Vagina (tissue), 2 donors: ENCODE results near the gene ATP5F1E. TPM values are rescaled to one million over a fixed set of nuclear protein-coding genes. Genes with fewer than 3 reads are reported as not detected.
"Not testable (repeated sequence)": the region's sequence is repeated elsewhere in the genome, so short reads cannot be mapped to it uniquely, and the experiment has no call there.

Experiments used
- DNase-seq, 2 donors: peaks; one replicate each; pipeline ENCODE4 v3.0.0-alpha.2; 2017; ENCODE audit errors: extremely low spot score in 2 of 2
- H3K27ac ChIP-seq: fragments of 200-600 bp; sonication (generic); one replicate; pipeline ENCODE4 v1.5.1; 2019
- H3K27me3 ChIP-seq: fragments of 200-600 bp; sonication (generic); one replicate; pipeline ENCODE4 v1.5.1; 2019
- H3K36me3 ChIP-seq, 2 donors: fragments of 200-600 bp; sonication (generic); one replicate each; pipeline ENCODE4 v1.5.1; 2017 to 2019
- H3K4me1 ChIP-seq: fragments of 200-600 bp; sonication (generic); one replicate; pipeline ENCODE4 v1.5.1; 2019
- H3K4me3 ChIP-seq, 2 donors: fragments of 200-600 bp; sonication (generic); 1 replicate in 1 of 2; 2 replicates in 1 of 2; pipeline ENCODE4 v1.5.1; 2016 to 2019
- H3K9me3 ChIP-seq: fragments of 200-600 bp; sonication (generic); one replicate; pipeline ENCODE4 v1.5.1; 2019
- CTCF ChIP-seq, 3 experiments: fragments of 450-650 bp in 2 of 3; fragments of 200-600 bp in 1 of 3; sonication (generic) in 1 of 3; IDR thresholded peaks; one replicate each; pipeline ENCODE4 v1.5.1; 2017 to 2019; ENCODE audit warnings: antibody characterized with exemption in 3 of 3, mild to moderate bottlenecking in 2 of 3, moderate library complexity in 2 of 3
- POLR2A ChIP-seq, 2 donors: fragments of 450-650 bp; IDR thresholded peaks; one replicate each; pipeline ENCODE4 v1.6.1; 2017; ENCODE audit warnings: antibody characterized with exemption in 2 of 2, mild to moderate bottlenecking in 2 of 2, moderate library complexity in 2 of 2
- POLR2AphosphoS5 ChIP-seq, 2 donors: sonication (generic); formaldehyde crosslinking; IDR thresholded peaks; one replicate each; pipeline ENCODE4 v1.9.0; 2017; ENCODE audit warnings: antibody characterized with exemption in 2 of 2, mild to moderate bottlenecking in 2 of 2, low read depth in 1 of 2; ENCODE audit not compliant: insufficient read depth in 1 of 2
- intact Hi-C: fragments of 100-400 bp; cut with DNase I; formaldehyde crosslinking; loops from one replicate; pipeline ENCODE4 v1.15.1; 2023
- total RNA-seq: library from RNA; depleted of rRNA; stranded (reverse); fragments of >200 nt; gene quantifications from one replicate; pipeline ENCODE4 v1.2.3, GENCODE V29; 2016

Gene ATP5F1E
- total RNA-seq, 1 donor from 2014 or later = 22.8 TPM

GRCh38 chr20:58986968-58987517 is 45.1 kb downstream of the ATP5F1E start:
- H3K9me3 ChIP-seq = no peaks in the 10 kb centered on the region
- H3K27ac ChIP-seq = no peak overlapping the region
- no peak overlapping the region for H3K4me3 ChIP-seq
- intact Hi-C loops = no loop called here
- no peak for DNase-seq
- H3K4me1 ChIP-seq = peaks cover 35% of the 10 kb centered on the region
- peaks cover 8 to 58% of the 10 kb centered on the region in 2 donors for H3K36me3 ChIP-seq
- TF ChIP-seq POLR2AphosphoS5 (IDR thresholded peaks at IDR 0.05; ENCODE audit: insufficient read depth in 1 of 2, low read depth in 1 of 2) (no peak), POLR2A (IDR thresholded peaks at IDR 0.05) (no peak), CTCF (IDR thresholded peaks at IDR 0.05) (no peak)
- H3K27me3 ChIP-seq = no peaks in the 10 kb centered on the region

- intact Hi-C loops = no loop called here
- DNase-seq = no peak
- Histone ChIP-seq H3K27me3 (no peaks in the 10 kb centered on the region), H3K36me3 (peaks cover 8 to 52% of the 10 kb centered on the region in 2 donors), H3K27ac (no peak overlapping the region), H3K4me1 (peaks cover 39% of the 10 kb centered on the region), H3K4me3 (no peak overlapping the region), H3K9me3 (no peaks in the 10 kb centered on the region)
- TF ChIP-seq POLR2AphosphoS5 (IDR thresholded peaks at IDR 0.05; ENCODE audit: insufficient read depth in 1 of 2, low read depth in 1 of 2) (no peak), CTCF (IDR thresholded peaks at IDR 0.05) (no peak)
Measured at GRCh38 chr20:58986286-58986967, 45.7 kb downstream of the ATP5F1E start.

DNA sequence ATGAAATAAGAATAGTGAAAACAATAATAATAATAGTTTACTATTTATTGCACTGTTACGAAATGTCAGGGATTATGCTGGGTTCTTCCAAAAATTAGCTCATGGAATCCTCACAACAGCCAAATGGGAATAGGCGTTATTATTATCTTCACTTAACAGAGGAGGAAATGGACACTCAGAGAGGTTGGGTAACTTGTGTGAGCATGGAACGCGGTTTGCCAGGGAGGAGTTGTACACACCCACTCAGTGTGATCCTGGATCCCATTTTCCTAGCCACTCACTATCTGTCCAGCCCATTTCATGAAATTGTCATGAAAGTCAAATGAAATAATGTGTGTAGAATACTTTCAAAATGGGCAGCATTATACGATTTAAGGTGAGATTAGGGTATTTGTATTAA is 46.5 kb downstream of the ATP5F1E start:
- intact Hi-C loops = no loop called here
- Histone ChIP-seq H3K27ac (no peak overlapping the region), H3K36me3 (peaks cover 8 to 45% of the 10 kb centered on the region in 2 donors), H3K4me1 (peaks cover 39% of the 10 kb centered on the region), H3K9me3 (no peaks in the 10 kb centered on the region), H3K27me3 (no peaks in the 10 kb centered on the region), H3K4me3 (no peak overlapping the region)
- DNase-seq = no peak
- TF ChIP-seq POLR2AphosphoS5 (IDR thresholded peaks at IDR 0.05; ENCODE audit: insufficient read depth in 1 of 2, low read depth in 1 of 2) (no peak), CTCF (IDR thresholded peaks at IDR 0.05) (no peak), POLR2A (IDR thresholded peaks at IDR 0.05) (no peak)

GRCh38 chr20:58984691-58985090 is 47.4 kb downstream of the ATP5F1E start:
- TF ChIP-seq CTCF (IDR thresholded peaks at IDR 0.05) = no peak
- TF ChIP-seq POLR2A (IDR thresholded peaks at IDR 0.05) = no peak
- no peak for TF ChIP-seq POLR2AphosphoS5 (IDR thresholded peaks at IDR 0.05; ENCODE audit: insufficient read depth in 1 of 2, low read depth in 1 of 2)
- H3K9me3 ChIP-seq = no peaks in the 10 kb centered on the region
- H3K4me1 ChIP-seq = peaks cover 39% of the 10 kb centered on the region
- no peak overlapping the region for H3K4me3 ChIP-seq
- peak in 1 of 2 donors; percentile 37 for DNase-seq
- intact Hi-C loops = loop anchor here (5.0 kb wide), 2 partner anchors 58 to 92 kb away; partner anchors contain the start of gene PRELID3B
- peaks cover 6 to 35% of the 10 kb centered on the region in 2 donors for H3K36me3 ChIP-seq
- no peaks in the 10 kb centered on the region for H3K27me3 ChIP-seq
- H3K27ac ChIP-seq = no peak overlapping the region

DNA sequence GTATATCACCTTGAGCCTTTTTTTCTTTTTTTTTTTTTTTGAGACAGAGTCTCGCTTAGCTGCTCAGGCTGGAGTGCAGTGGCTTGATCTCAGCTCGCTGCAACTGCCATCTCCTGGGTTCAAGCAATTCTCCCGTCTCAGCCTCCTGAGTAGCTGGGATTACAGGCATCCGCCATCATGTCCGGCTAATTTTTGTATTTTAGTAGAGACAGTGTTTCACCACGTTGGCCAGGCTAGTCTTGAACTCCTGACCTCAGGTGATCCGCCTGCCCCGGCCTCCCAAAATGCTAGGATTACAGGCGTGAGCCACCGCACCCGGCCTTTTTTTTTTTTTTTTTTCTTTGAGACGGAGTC is 49.0 kb downstream of the ATP5F1E start:
- peaks cover 39% of the 10 kb centered on the region for H3K4me1 ChIP-seq
- DNase-seq, H3K27me3 ChIP-seq, H3K9me3 ChIP-seq, H3K4me3 ChIP-seq, H3K27ac ChIP-seq: not testable (repeated sequence)
- peaks cover 5 to 19% of the 10 kb centered on the region in 2 donors for H3K36me3 ChIP-seq
- intact Hi-C loops = loop anchor here (5.0 kb wide), 2 partner anchors 59 to 91 kb away; partner anchors contain the start of gene PRELID3B
